GM11168 (cell line): ENCODE data around the gene ANO4.
"Not testable (repeated sequence)": the region's sequence is repeated elsewhere in the genome, so short reads cannot be mapped to it uniquely, and the experiment has no call there.

Source experiments
- in situ Hi-C: fragments of 300-500 bp; cut with MboI; formaldehyde crosslinking; loops from one replicate; pipeline ENCODE4 v1.12.0; 2022; ENCODE audit warnings: low sequenced_read_pairs; ENCODE audit not compliant: unreplicated experiment

ANO4 gene

GRCh38 chr12:101021442-101021841 is 226.9 kb downstream of the ANO4 start:
- in situ Hi-C loops = no loop called here

GRCh38 chr12:101021911-101022388 is 227.4 kb downstream of the ANO4 start:
- in situ Hi-C loops = no loop called here

DNA sequence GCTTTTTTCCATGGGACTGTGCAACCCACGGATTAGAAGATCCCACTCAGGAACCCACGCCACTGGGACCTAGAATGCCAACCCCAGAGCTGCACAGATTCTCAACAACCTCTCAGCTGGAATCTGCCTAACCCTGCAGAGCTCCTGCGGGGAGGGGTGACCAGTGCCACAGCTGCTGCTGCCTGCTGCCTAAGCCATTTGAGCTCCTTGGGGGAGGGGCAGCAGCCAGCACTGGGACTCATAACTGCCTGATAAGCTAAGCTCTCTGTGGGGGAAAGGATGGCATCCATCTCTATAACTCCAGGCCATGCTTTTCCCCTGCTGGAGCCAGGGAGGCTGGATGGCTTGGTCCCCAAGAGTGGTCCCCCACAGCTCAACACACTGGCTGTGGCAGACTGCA is 232.6 kb downstream of the ANO4 start:
- in situ Hi-C loops = no loop called here

- in situ Hi-C loops = no loop called here
These were observed 233.2 kb downstream of the ANO4 start for GRCh38 chr12:101027816-101028215.

DNA sequence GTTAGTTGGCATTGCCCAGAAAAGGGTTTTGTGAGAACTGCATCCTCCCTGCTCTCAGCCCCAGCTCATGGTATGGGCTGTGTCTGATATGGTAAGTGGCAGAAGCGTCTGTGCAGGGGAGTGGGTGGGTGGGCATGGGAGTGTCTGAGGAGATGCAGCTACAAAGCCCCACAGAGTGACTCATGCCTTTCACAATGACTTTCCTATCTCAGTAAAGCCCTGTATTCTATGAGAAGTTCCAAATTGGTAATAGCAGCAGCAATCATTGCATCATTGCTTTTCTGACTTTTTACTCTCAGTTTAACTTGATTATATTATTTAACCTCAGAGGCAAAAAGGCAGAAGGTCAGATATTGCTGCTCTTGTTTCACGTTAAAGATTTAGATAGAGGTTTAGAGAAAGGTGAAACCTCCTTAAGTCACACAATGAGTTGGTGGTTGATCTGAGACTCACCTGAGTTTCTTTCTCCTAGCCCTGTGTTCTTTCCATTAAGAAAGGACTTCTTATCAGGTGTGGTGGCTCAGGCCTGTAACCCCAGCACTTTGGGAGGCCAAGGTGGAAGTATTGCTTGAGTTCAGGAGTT is 243.8 kb downstream of the ANO4 start:
- in situ Hi-C loops = no loop called here

GRCh38 chr12:101039848-101040531 is 245.4 kb downstream of the ANO4 start:
- in situ Hi-C loops = no loop called here

GRCh38 chr12:101040936-101041335 is 246.4 kb downstream of the ANO4 start:
- in situ Hi-C loops = no loop called here

DNA sequence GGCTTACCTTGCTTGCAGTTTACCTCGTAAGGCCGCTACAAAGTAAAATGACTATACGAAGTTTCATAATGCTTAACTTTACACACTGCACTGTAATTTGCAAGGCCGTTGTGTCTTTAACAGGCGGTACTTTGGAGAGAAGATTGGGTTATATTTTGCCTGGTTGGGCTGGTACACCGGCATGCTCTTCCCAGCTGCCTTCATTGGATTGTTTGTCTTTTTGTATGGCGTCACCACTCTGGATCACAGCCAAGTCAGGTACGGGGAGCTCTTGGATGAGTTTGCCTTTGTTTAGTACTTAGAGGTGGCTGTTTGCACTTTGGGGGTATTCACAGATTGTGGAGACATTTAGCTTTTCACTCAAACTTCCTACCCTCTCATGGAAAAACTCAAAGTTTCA is 247.6 kb downstream of the ANO4 start:
- in situ Hi-C loops = no loop called here

- in situ Hi-C loops = no loop called here
These were observed 250.0 kb downstream of the ANO4 start for GRCh38 chr12:101044512-101045059.

DNA sequence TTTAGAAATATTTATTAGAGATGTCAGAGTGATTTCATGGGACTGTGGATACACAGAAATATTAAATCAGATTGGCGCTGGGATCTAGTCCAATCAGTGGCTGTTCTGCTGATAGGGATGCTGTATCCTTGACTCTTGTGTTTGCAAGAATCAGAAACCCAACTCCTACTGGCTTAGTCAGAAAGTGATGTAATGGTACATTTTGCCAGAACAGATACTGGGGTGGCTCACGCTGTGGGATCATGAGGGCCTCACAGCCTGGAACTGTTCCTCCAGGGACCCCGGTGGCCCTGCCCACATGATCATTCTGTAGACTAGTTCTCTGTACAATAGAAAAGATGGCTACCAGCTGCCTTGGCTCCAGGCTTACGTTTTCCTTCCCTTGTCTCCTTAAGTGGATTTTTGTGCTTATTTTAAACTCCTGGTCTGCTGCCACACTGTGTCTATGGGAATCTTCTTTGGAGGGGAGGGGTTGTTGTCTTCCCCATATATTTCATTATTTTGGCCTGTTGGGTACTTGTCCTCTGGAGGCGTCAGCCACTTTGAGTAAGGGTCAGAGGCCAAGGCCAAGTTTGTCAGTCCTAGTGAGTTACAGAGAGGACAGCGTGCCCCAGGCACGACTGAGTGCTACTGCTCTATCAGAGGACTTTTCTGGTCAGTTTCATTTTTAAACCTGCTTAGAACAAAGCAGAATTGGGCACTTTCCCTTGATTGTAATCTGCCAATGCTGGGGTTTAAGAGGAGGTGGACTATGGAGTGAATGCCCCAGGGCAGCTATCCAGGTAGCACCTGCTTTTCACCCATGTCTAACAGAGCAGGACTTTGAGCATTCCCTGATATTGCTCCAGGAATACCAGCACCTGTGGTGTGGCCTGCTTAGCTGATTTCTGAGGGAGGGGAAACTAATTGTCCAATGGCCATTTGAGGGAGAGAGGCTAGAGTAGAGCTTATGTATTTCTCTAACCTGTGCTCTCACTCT is 251.2 kb downstream of the ANO4 start:
- in situ Hi-C loops = no loop called here

DNA sequence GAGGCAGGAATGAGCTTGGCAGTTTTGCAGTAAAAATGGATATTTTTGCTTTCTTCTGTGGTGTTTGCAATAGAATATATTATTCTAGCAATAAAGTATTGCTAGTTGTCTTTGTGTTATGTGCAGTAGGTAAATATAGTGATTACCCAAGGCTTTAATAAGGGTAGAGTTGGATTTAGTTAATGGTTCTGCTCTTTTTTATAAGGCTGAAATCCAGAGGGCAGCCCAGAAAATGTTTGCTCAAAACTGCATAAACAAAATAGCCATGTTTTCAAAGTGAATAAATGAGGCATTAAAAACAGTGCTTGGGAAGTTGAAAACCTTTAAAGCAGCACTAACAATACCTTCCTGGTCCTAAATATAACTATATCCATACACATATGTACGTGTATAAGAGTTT is 253.1 kb downstream of the ANO4 start:
- in situ Hi-C loops = no loop called here

DNA sequence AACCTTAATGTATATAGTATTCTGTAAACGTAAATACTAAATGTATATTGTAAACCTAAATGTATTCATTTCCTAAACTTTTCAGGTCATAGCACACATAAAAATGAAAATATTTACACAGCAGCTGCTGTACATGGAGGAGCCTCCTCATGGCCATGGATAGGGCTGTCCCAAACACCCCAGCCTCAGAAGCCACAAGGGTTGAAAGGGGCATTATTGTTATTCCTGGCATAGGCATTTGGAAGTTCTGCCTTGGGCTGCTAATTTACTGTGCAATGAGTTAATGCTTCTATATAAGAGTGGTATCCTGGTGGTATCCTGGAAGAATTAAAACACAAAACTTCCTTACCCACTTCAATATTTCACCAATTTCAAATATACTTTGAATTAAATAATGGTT is 256.1 kb downstream of the ANO4 start:
- in situ Hi-C loops = no loop called here

- in situ Hi-C loops = no loop called here
These were observed 256.6 kb downstream of the ANO4 start for GRCh38 chr12:101051151-101051550.

DNA sequence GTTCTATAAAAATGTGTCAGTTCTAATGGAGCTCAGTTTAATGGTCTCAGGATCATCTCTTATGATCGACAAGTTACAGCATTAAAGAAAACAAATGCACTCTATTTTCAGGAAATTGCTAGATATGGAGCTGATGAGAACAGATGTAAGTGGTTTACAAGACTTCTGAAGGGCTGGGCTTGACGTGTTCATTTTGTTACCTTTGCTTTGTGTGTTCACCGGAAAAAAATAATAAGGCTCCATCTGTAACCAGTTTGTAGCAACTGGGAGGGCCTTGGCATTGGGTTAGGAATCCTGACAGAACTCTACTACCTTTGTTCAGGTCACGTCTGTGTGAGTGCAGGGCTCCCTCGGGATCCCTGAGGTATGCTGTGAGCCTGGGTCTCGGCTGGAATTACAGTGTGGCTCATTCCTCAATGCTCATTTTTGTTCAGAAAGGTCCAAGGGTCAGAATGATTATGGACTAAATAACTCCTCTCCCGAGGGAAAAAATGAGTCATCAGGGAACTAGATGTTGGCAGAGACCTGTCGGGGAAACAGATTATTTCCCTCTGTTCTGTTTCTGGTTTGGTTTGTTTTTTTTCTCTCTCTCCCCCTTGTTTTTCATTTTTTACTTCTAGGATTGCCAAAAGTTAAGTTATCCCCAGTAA is 257.4 kb downstream of the ANO4 start:
- in situ Hi-C loops = no loop called here

- in situ Hi-C loops = no loop called here
These were observed 258.6 kb downstream of the ANO4 start for GRCh38 chr12:101053203-101053602.

GRCh38 chr12:101055940-101056339 is 261.4 kb downstream of the ANO4 start:
- in situ Hi-C loops = no loop called here

DNA sequence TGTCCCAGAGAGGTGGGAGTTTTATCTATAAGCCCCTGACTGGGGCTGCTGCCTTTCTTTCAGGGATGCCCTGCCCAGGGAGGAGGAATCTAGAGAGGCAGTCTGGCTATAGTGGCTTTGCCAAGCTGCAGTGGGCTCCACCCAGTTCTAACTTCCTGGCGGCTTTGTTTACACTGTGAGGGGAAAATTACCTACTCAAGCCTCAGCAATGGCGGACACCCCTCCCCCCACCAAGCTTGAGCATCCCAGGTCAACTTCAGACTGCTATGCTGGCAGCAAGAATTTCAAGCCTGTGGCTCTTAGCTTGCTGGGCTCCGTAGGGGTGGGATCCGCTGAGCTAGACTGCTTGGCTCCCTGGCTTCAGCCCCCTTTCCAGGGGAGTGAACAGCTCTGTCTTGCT is 267.9 kb downstream of the ANO4 start:
- in situ Hi-C loops = not testable (repeated sequence)

- in situ Hi-C loops = no loop called here
These were observed 270.1 kb downstream of the ANO4 start for GRCh38 chr12:101064721-101065120.

DNA sequence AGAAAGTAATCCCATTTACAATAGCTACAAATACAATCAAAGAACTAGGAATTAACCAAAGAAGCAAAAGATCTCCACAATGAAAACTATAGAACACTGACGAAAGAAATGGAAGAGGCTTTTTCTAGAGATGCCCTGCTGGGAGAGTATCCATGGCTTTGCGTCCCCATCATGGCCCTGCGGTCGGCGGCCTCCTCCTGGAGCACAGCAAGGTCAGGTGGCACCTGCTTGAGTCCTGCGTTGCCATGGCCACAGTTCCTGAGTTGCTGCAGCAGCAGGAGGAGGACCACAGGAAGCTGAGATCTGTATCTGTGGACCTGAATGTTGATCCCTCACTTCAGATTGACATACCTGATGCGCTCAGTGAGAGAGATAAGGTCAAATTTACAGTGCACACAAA is 271.9 kb downstream of the ANO4 start:
- in situ Hi-C loops = no loop called here

DNA sequence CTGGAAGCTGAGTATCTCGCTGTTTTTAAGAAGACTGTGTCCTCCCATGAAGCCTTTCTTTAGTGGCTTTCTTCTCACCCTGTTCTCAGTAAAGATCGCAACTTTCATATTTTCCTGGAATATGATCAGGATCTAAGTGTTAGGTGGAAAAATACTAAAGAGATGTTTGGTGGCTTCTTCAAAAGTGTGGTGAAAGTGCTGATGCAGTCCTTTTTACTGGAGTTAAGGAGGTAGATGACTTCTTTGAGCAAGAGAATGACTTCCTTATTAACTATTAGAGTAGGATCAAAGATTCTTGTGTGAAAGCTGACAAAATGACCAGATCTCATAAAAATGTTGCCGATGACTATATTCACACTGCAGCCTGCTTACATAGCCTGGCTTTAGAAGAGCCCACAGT is 273.8 kb downstream of the ANO4 start:
- in situ Hi-C loops = no loop called here
